GM12892 (cell line): ENCODE data around the gene LKAAEAR1.

Experiments
- POLR2A ChIP-seq: IDR thresholded peaks from 2 replicates; pipeline ENCODE4 v1.6.1; 2011; ENCODE audit warnings: low read depth, low read length, control low read depth
- POLR2AphosphoS5 ChIP-seq: IDR thresholded peaks from 2 replicates; pipeline ENCODE4 v1.6.1; 2011; ENCODE audit warnings: low read depth, low read length, control low read depth
- TAF1 ChIP-seq: IDR thresholded peaks from 2 replicates; pipeline ENCODE4 v1.6.1; 2011; ENCODE audit warnings: low read depth, mild to moderate bottlenecking, control low read depth, low read length, borderline replicate concordance

- no peak for TF ChIP-seq POLR2A
- TF ChIP-seq POLR2AphosphoS5: no peak
- TF ChIP-seq TAF1: no peak
Measured at GRCh38 chr20:64119301-64119680, 35.1 kb upstream of the LKAAEAR1 start.
